ENCODE results near the gene SH2D4B. TPM values are rescaled to one million over a fixed set of nuclear protein-coding genes. Genes with fewer than 3 reads are reported as not detected.
A peak's percentile ranks its signal among the peaks of the same experiment; 100 is the strongest.

The SH2D4B gene
- total RNA-seq, 4 donors from 2014 or later: 0.18 to 0.23 TPM; not detected in 2

DNA sequence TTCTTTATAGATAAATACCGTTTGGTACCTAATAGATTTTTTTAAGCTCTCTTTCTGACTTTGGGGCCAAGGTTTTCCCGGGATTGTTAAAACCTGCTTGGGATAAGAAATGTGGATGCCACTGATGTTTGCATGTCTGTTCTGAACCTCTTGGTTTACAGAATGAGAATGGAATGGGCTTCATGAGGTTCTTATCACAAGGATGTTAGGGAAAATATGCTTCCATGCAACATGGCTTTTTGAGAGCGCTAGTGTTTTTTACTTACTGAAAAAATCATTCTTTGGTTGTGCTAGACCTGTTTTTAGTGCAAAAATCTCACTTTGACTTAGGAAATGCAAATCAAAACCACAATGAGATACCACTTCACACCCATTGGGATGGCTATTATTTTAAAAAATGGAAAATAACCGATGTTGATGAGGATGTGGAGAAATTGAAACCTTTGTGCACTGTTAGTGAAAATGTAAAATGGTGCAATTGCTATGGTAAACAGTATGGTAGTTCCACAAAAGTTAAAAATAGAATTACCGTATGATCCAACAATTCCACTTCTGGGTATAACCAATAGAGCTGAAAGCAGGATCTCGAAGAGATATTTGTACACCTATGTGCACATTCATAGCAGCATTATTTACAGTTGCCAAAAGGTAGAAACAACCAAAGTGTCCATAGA, 44.7 kb upstream of the SH2D4B start:
- H3K27ac ChIP-seq: peak overlapping the region; percentile 47
- WGBS: 75% methylated on average over 6 of the region's 6 CpGs
- H3K36me3 ChIP-seq: peaks cover 32% of the 10 kb centered on the region

DNA sequence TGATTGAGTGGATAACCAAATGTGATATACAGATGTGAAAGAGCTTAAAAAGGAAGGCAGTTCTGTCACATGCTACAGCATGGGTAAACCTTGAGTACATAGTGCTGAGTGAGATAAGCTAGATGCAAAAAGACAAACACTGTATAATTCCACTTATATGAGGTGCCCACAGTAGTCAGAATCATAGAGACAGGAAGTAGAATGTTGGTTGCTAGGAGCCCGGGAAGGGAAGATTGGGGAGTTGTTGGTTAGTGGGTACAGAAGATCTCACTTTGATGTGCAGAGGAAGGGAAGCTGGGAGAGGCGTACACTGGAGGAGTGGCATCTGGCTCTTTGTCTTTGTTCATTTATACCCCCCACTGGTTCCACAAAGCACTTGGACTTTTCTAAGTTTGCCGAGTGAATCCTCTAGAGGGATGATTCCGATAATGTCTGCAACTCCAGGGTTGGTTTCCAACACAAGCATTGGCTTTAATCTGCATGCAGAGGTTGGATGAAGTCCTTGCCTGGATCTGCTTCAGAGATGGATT, 44.1 kb upstream of the SH2D4B start:
- Histone ChIP-seq H3K4me1 (peaks cover 97% of the 10 kb centered on the region), H3K4me3 (no peak overlapping the region), H3K27me3 (no peaks in the 10 kb centered on the region), H3K9me3 (no peaks in the 10 kb centered on the region), H3K27ac (peak overlapping the region; percentile 47), H3K36me3 (peaks cover 32% of the 10 kb centered on the region)
- no peak for DNase-seq (ENCODE audit: low spot score in 2 of 2)
- 30% methylated on average over 3 of the region's 4 CpGs for WGBS
- no peak for TF ChIP-seq POLR2A (IDR thresholded peaks at IDR 0.05)
- TF ChIP-seq, protein P1, sequence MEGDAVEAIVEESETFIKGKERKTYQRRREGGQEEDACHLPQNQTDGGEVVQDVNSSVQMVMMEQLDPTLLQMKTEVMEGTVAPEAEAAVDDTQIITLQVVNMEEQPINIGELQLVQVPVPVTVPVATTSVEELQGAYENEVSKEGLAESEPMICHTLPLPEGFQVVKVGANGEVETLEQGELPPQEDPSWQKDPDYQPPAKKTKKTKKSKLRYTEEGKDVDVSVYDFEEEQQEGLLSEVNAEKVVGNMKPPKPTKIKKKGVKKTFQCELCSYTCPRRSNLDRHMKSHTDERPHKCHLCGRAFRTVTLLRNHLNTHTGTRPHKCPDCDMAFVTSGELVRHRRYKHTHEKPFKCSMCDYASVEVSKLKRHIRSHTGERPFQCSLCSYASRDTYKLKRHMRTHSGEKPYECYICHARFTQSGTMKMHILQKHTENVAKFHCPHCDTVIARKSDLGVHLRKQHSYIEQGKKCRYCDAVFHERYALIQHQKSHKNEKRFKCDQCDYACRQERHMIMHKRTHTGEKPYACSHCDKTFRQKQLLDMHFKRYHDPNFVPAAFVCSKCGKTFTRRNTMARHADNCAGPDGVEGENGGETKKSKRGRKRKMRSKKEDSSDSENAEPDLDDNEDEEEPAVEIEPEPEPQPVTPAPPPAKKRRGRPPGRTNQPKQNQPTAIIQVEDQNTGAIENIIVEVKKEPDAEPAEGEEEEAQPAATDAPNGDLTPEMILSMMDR (IDR thresholded peaks at IDR 0.05): no peak
- no peak for TF ChIP-seq EP300 (IDR thresholded peaks at IDR 0.05)
- TF ChIP-seq POLR2AphosphoS5 (IDR thresholded peaks at IDR 0.05): no peak

More for the DNA sequence above, 44.7 kb upstream of the SH2D4B start:
- no peak for DNase-seq (ENCODE audit: low spot score in 2 of 2)
- TF ChIP-seq POLR2AphosphoS5 (IDR thresholded peaks at IDR 0.05) (no peak), EP300 (IDR thresholded peaks at IDR 0.05) (no peak)
- Histone ChIP-seq H3K4me3 (no peak overlapping the region), H3K4me1 (peaks cover 97% of the 10 kb centered on the region), H3K27me3 (no peaks in the 10 kb centered on the region), H3K9me3 (no peaks in the 10 kb centered on the region)

DNA sequence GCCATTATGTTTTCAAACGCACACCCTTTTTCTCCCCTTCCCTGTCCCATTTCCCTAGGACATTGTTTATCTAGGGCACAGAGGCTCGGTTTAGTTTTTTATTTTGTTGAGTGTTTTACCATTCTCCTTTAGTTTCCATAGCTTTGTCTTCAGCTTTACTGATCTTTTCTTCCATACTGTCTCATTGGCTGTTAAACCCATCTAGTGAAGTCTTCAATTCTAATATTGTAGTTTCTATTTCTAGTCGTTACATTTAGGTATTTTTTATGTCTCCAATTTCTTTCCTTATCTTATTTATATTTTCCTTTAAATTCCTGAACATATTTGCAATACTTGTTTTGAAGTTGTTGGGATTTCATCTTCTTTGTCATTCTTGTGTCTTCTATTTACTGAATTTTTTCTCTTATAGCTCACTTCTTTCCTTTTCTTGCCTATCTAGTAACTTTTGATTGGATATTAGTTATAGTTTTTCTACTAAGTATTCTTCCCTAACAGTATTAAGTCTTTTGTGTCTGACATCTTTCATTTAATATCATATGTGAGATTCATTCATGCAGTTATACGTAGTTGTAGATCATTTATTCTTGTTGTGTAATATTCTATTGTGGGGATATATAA, 41.0 kb upstream of the SH2D4B start:
- Histone ChIP-seq H3K9me3 (no peaks in the 10 kb centered on the region), H3K36me3 (peaks cover 5% of the 10 kb centered on the region), H3K27ac (peak overlapping the region; percentile 87), H3K4me1 (peaks cover 100% of the 10 kb centered on the region), H3K27me3 (no peaks in the 10 kb centered on the region), H3K4me3 (no peak overlapping the region)
- TF ChIP-seq POLR2A (IDR thresholded peaks at IDR 0.05) (no peak), POLR2AphosphoS5 (IDR thresholded peaks at IDR 0.05) (no peak), EP300 (IDR thresholded peaks at IDR 0.05) (no peak)
- TF ChIP-seq, protein P1 (IDR thresholded peaks at IDR 0.05): no peak
- WGBS: 91% methylated on average over 4 of the region's 4 CpGs
- no peak for DNase-seq (ENCODE audit: low spot score in 2 of 2)

DNA sequence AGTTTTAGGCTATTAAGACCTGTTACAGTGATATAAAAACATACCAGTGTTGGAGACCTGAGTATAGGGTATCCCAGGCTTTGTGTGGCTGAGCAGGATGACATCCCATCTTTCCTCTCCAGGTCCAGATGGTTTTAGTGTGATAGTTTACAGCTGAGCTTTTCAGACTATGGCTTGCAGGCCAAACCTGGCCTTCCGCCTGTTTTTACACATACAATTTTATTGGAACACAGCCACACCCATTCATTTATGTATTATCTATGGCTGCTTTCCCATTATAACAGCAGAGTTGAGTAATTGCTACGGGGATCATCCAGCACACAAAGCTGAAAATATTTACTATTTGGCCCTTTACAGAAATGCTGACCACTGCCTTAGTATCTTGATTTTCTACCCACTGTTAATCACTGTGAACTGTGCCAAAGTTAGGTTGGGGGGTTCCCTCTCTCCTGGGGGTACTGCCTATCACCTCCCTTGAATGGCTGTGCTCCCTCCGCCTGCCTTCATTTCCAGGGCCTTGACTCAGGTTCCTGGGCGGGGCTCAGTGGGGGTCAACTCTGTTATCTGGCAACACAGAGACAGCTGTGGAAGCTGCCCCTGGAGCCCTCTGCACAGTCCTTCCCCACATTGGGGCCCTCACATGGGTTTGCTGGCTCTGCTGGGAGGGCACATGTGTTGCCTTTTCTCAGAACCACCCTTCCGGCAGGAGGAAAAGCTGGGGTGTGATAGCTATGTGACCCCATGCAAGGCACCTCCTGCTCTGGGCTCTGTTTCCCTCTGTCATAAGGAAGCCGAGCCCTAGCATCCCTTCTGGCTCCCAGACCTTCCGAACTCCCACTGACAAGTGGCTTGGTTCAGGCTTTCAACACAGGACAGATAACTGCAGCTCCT, 40.3 kb upstream of the SH2D4B start:
- H3K4me3 ChIP-seq: no peak overlapping the region
- no peaks in the 10 kb centered on the region for H3K9me3 ChIP-seq
- H3K4me1 ChIP-seq: peaks cover 100% of the 10 kb centered on the region
- peak overlapping the region; percentile 87 for H3K27ac ChIP-seq
- 49% methylated on average over 6 of the region's 7 CpGs for WGBS
- no peak for TF ChIP-seq EP300 (IDR thresholded peaks at IDR 0.05)
- H3K27me3 ChIP-seq: no peaks in the 10 kb centered on the region
- H3K36me3 ChIP-seq: peaks cover 1% of the 10 kb centered on the region
- peak in 1 of 2 donors; percentile 86 for DNase-seq (ENCODE audit: low spot score in 2 of 2)

DNA sequence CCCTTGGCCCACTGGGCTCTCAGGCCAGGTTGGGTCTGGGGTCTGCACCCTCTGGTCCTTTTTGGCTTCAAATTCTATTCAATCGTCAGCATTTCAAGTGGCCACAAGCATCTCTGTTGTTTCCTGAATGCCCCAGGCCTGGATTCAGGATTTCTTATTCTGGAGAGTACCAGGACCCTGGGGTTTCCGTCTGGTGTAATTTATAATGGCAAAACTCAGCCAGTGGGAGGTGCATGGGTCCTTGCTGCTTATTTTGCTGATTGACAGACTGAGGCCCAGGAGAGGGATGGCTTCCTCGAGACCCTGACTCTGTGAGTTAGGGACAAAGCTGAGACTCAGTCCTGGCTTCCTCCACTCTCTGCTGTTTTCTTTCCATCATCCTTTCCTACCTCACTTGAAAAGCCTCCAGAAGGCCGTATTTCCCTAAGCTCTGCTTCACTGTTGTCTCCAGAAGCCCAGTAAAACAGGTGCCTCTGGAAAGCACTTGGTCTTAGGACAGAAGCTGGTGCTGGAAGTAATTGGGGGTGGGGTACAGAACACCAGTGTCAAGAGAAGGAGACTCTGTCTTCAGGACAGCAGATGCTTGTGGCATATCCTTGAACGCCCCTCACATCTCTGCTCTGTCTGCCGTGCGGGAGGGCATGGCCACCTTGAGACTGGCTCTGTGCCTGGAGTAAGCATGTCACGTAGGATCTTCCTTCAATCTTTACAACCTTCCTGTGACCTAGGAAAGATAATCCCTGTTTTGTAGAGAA, 39.4 kb upstream of the SH2D4B start:
- Histone ChIP-seq H3K27ac (peak overlapping the region; percentile 87), H3K9me3 (no peaks in the 10 kb centered on the region), H3K36me3 (no peaks in the 10 kb centered on the region), H3K4me1 (peaks cover 100% of the 10 kb centered on the region), H3K4me3 (peak overlapping the region; percentile 6), H3K27me3 (no peaks in the 10 kb centered on the region)
- TF ChIP-seq EP300 (IDR thresholded peaks at IDR 0.05) (no peak), POLR2AphosphoS5 (IDR thresholded peaks at IDR 0.05) (no peak), POLR2A (IDR thresholded peaks at IDR 0.05) (no peak)
- TF ChIP-seq, protein P1 (IDR thresholded peaks at IDR 0.05): no peak
- WGBS: 31% methylated on average over 8 of the region's 8 CpGs
- no peak for DNase-seq (ENCODE audit: low spot score in 2 of 2)
